ENCODE results near the gene CYP24A1. TPM values are rescaled to one million over a fixed set of nuclear protein-coding genes. Genes with fewer than 3 reads are reported as not detected.

The CYP24A1 gene
- polyA plus RNA-seq, 4 donors: 0.03 to 0.07 TPM; not detected in 2

DNA sequence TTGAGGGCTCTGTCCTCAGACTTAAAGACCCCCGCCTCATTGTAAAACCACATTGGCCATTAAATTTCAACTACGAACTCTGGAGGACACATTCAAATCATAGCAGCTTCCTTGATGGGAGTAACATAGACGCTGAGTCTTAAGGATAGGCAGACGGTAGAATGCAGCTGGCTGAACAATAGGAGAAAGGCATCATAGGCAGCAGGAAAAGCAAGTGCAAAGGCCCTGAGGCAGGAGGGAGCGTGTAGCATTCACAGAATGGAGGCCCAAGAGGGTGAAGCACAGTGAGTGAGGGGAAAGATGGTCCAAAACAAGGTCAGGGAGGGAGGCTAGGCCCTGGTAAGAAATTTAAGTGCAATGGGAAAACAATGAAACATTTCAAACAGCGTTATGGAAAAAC is 25.5 kb upstream of the CYP24A1 start:
- Histone ChIP-seq H3K9me3 (ENCODE audit: control insufficient read depth in 2 of 2, insufficient read depth in 1 of 2, low read depth in 1 of 2, low read length in 1 of 2) (no peaks in the 10 kb centered on the region), H3K27ac (ENCODE audit: low read depth in 1 of 3, low read length in 2 of 3) (no peak overlapping the region), H3K27me3 (ENCODE audit: control insufficient read depth in 3 of 3, insufficient read depth in 3 of 3, low read length in 3 of 3) (peaks cover 0 to 6% (median 0%) of the 10 kb centered on the region in 3 donors), H3K36me3 (ENCODE audit: control insufficient read depth in 3 of 3, insufficient read depth in 2 of 3, low read depth in 1 of 3, low read length in 3 of 3) (no peaks in the 10 kb centered on the region), H3K4me3 (ENCODE audit: low read depth in 1 of 3, low read length in 3 of 3) (no peak overlapping the region), H3K4me1 (ENCODE audit: control insufficient read depth in 3 of 3, insufficient read depth in 2 of 3, low read depth in 1 of 3, low read length in 2 of 3) (no peaks in the 10 kb centered on the region)
- DNase-seq (no peak), FAIRE-seq (no peak)
- WGBS, 3 donors: 74 to 75% (median 74%) methylated on average over 6 of the region's 6 CpGs

DNA sequence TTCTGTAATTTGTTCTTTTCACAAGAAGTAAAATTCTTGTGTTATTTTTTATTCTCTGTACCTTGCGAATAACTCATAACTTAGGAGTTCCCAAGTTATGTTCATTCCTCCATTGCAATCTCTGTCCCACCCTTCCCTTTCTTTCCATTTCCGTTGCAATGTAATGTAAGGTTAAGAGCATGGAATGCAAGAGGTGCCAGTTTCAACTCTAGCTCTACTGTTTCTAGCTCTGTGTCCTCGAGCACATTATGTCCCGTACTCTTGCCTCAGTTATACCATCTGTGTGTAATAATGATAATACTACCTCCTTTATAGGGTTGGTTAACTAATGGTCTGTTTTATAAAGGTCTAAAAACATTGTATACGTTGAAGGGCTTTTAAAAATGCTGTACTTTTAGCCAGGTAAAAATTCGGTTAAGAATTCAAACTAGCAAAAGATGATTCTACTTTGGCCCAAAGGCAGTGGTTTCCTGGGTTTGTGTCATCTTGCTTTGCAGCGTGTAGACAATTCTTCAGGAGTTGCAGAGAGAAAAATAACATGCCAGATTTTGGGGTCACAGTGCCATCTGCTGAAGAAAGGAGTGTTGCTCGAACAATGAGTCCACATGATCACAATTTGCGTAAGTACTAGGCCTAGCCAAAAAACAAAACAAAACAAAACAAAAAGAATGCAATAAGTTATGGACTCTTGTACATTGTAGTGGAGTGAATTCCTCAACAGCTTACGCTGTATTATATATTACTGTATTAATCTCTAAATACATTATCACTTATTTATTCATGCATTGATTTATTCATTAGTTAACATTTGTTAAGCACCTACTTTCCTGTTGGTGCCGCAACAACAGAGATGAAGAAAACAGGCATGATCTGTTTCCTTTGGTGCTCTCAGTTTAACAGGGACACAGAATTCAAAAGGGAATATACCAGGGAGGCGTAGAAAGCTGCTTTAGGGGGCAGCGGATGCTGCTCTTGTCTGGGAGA is 24.1 kb upstream of the CYP24A1 start:
- no peaks in the 10 kb centered on the region for H3K9me3 ChIP-seq (ENCODE audit: control insufficient read depth in 2 of 2, insufficient read depth in 1 of 2, low read depth in 1 of 2, low read length in 1 of 2)
- no peak for FAIRE-seq
- DNase-seq: peak; percentile 22 to 38
- H3K4me3 ChIP-seq (ENCODE audit: low read depth in 1 of 3, low read length in 3 of 3): no peak overlapping the region
- H3K27me3 ChIP-seq (ENCODE audit: control insufficient read depth in 3 of 3, insufficient read depth in 3 of 3, low read length in 3 of 3): peaks cover 0 to 6% (median 0%) of the 10 kb centered on the region in 3 donors
- no peak overlapping the region for H3K27ac ChIP-seq (ENCODE audit: low read depth in 1 of 3, low read length in 2 of 3)
- H3K4me1 ChIP-seq (ENCODE audit: control insufficient read depth in 3 of 3, insufficient read depth in 2 of 3, low read depth in 1 of 3, low read length in 2 of 3): no peaks in the 10 kb centered on the region
- WGBS, 3 donors: 71 to 76% (median 71%) methylated on average over 13 of the region's 13 CpGs
- H3K36me3 ChIP-seq (ENCODE audit: control insufficient read depth in 3 of 3, insufficient read depth in 2 of 3, low read depth in 1 of 3, low read length in 3 of 3): no peaks in the 10 kb centered on the region

DNA sequence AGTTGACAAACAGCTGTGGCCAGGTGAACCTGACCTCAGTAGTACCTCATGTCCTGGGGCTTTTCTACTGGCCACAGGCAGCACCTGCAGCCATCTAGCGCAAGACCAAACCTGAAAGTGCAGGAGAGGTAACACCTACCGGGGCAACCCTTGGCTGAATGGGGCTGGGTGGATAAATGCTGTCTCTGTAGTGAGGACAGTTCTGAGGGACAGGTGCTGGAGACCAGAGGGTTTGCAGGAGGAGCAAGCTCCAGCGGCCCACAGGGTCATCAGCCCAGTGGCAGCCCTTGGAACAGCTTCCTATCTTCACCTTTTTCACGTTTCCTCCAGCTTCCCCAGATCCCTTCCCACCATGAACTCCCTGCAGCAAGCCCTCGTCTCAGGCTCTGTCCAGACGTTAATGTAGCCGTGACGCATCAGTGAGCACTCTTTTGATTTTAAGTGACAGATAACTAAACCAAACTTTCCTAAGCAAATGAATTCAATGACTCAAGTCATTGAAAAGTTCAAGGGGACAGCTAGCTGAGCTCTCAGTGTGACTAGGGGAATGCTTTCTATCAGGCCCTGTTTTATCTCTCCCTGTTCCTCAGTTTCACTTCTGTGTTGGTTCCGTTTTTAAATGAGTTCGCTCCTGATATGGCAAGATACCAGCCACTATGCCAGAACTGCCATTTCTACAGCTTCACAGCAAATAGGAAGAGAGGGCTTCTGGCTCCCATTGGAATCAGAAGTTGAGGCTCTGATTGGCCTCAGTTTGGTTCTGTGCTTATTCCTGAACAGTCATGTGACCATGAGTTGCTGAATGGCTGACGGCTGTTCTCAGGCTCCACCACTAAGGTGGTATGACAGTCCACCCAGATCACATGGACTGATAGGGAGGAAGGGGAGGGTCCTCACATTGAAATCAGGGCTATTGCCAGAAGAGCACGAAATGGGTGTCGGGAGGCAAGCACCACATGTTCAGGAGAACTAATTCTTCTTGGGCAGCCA is 22.0 kb upstream of the CYP24A1 start:
- WGBS, 3 donors: 75 to 82% (median 79%) methylated on average over 13 of the region's 13 CpGs
- Histone ChIP-seq H3K4me1 (ENCODE audit: control insufficient read depth in 3 of 3, insufficient read depth in 2 of 3, low read depth in 1 of 3, low read length in 2 of 3) (no peaks in the 10 kb centered on the region), H3K4me3 (ENCODE audit: low read depth in 1 of 3, low read length in 3 of 3) (no peak overlapping the region), H3K9me3 (ENCODE audit: control insufficient read depth in 2 of 2, insufficient read depth in 1 of 2, low read depth in 1 of 2, low read length in 1 of 2) (no peaks in the 10 kb centered on the region), H3K27me3 (ENCODE audit: control insufficient read depth in 3 of 3, insufficient read depth in 3 of 3, low read length in 3 of 3) (peaks cover 0 to 6% (median 0%) of the 10 kb centered on the region in 3 donors), H3K27ac (ENCODE audit: low read depth in 1 of 3, low read length in 2 of 3) (no peak overlapping the region), H3K36me3 (ENCODE audit: control insufficient read depth in 3 of 3, insufficient read depth in 2 of 3, low read depth in 1 of 3, low read length in 3 of 3) (no peaks in the 10 kb centered on the region)
- no peak for DNase-seq
- no peak for FAIRE-seq

DNA sequence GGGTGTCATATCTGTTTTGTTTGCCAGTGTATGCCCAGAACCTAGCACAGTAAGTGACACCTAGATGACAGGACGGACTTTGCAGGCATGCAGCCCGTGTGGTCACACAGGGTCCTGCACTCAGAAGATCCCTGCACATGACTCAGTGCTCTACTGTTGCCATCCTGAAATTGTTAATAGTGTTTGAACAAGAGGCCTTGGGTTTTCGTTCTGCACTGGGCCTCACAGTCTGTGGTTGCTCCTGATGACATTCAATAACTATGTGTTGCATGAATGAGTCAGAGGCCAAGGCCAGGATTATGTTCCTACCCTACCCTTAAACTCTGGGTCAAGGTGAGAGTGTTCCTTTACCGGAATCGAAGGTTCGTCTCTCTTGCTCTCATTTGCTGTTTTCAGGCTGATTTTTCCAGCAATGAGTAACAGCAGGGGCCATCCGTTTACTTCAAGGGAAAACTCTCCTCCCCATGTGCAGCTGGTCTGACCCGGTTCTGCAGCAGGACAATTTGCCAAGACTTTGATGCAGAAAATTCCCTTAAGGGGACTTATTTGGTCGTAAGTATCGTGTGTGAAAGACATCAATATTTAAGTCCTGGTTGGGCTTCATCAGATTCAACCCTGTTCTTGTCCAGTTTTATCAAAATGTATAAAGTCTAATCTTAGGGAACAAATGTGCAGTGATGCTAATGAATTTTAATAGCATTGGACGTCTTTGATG is 21.1 kb upstream of the CYP24A1 start:
- no peak for DNase-seq
- FAIRE-seq: no peak
- WGBS, 3 donors: 66 to 70% (median 66%) methylated on average over 11 of the region's 11 CpGs
- H3K4me1 ChIP-seq (ENCODE audit: control insufficient read depth in 3 of 3, insufficient read depth in 2 of 3, low read depth in 1 of 3, low read length in 2 of 3): no peaks in the 10 kb centered on the region
- no peak overlapping the region for H3K4me3 ChIP-seq (ENCODE audit: low read depth in 1 of 3, low read length in 3 of 3)
- H3K9me3 ChIP-seq (ENCODE audit: control insufficient read depth in 2 of 2, insufficient read depth in 1 of 2, low read depth in 1 of 2, low read length in 1 of 2): no peaks in the 10 kb centered on the region
- no peak overlapping the region for H3K27ac ChIP-seq (ENCODE audit: low read depth in 1 of 3, low read length in 2 of 3)
- no peaks in the 10 kb centered on the region for H3K36me3 ChIP-seq (ENCODE audit: control insufficient read depth in 3 of 3, insufficient read depth in 2 of 3, low read depth in 1 of 3, low read length in 3 of 3)
- peaks cover 0 to 2% (median 0%) of the 10 kb centered on the region in 3 donors for H3K27me3 ChIP-seq (ENCODE audit: control insufficient read depth in 3 of 3, insufficient read depth in 3 of 3, low read length in 3 of 3)

DNA sequence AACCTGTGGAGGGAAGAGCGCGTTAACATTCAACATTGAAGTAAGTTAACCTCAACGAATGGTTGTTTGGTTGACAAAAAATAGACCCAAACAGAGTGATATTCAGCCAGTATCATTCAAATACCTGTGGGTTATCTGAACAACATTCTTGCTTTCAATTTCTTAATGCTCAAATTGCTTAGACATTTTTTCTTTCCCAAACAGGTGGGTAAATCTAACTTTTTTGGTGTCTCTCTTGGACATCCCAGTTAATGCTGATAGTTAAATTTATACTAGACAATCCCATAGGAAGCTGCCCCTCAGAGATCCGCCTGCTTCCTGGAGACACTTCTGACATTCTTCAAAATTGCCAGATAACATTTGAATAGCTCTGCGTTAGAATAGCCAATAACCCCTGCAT is 20.0 kb upstream of the CYP24A1 start:
- Histone ChIP-seq H3K36me3 (ENCODE audit: control insufficient read depth in 3 of 3, insufficient read depth in 2 of 3, low read depth in 1 of 3, low read length in 3 of 3) (no peaks in the 10 kb centered on the region), H3K27ac (ENCODE audit: low read depth in 1 of 3, low read length in 2 of 3) (no peak overlapping the region), H3K9me3 (ENCODE audit: control insufficient read depth in 2 of 2, insufficient read depth in 1 of 2, low read depth in 1 of 2, low read length in 1 of 2) (no peaks in the 10 kb centered on the region), H3K4me1 (ENCODE audit: control insufficient read depth in 3 of 3, insufficient read depth in 2 of 3, low read depth in 1 of 3, low read length in 2 of 3) (no peaks in the 10 kb centered on the region), H3K27me3 (ENCODE audit: control insufficient read depth in 3 of 3, insufficient read depth in 3 of 3, low read length in 3 of 3) (peaks cover 0 to 2% (median 0%) of the 10 kb centered on the region in 3 donors), H3K4me3 (ENCODE audit: low read depth in 1 of 3, low read length in 3 of 3) (no peak overlapping the region)
- 67 to 74% (median 71%) methylated on average over 5 of the region's 5 CpGs for WGBS, 3 donors
- DNase-seq (no peak), FAIRE-seq (no peak)

DNA sequence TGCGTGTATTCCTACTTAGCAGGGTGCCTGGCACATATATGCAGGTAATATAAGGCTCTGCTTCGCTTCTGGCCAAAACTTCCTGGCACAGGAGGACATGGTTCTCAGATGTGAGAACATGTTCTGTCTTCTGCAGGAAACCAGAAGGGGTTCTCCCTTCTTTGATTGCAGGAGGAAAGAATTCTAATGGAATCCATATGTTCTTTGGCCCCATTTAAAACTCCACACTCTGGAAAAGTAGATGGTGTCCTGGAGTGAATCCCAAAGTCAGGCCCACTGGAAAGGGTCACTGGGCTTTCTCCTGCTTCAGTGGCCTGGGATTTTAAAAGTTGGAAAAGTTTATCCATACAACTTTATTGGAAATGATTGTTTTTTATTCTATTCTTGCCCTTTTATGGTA is 16.4 kb upstream of the CYP24A1 start:
- 92 to 99% (median 93%) methylated on average over 2 of the region's 2 CpGs for WGBS, 3 donors
- FAIRE-seq (no peak), DNase-seq (no peak)
- peaks cover 0 to 2% of the 10 kb centered on the region in 2 donors for H3K9me3 ChIP-seq (ENCODE audit: control insufficient read depth in 2 of 2, insufficient read depth in 1 of 2, low read depth in 1 of 2, low read length in 1 of 2)
- no peaks in the 10 kb centered on the region for H3K4me1 ChIP-seq (ENCODE audit: control insufficient read depth in 3 of 3, insufficient read depth in 2 of 3, low read depth in 1 of 3, low read length in 2 of 3)
- peaks cover 0 to 10% (median 4%) of the 10 kb centered on the region in 3 donors for H3K27me3 ChIP-seq (ENCODE audit: control insufficient read depth in 3 of 3, insufficient read depth in 3 of 3, low read length in 3 of 3)
- H3K27ac ChIP-seq (ENCODE audit: low read depth in 1 of 3, low read length in 2 of 3): no peak overlapping the region
- no peaks in the 10 kb centered on the region for H3K36me3 ChIP-seq (ENCODE audit: control insufficient read depth in 3 of 3, insufficient read depth in 2 of 3, low read depth in 1 of 3, low read length in 3 of 3)
- H3K4me3 ChIP-seq (ENCODE audit: low read depth in 1 of 3, low read length in 3 of 3): no peak overlapping the region

DNA sequence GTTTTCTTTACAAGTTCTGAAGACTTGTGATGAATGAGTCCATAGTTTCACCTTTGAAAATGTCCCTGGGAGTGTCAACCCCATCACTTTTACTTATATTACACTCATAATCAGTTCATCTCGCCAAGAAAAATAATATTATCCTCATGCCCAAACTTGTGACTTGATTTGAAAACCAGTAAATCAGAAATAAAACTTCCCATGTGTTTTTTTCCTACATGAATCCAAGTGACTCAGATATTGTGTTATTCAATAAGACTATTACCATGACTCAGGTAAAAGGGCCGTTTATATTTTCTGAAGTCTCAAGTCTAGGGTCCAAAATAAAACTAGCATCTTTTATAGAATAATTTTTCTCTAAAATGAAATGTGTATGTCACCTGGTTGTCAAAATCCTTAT is 15.8 kb upstream of the CYP24A1 start:
- no peaks in the 10 kb centered on the region for H3K36me3 ChIP-seq (ENCODE audit: control insufficient read depth in 3 of 3, insufficient read depth in 2 of 3, low read depth in 1 of 3, low read length in 3 of 3)
- no peak for FAIRE-seq
- 39 to 63% (median 40%) methylated on average over 2 of the region's 2 CpGs for WGBS, 3 donors

More for the DNA sequence above, 15.8 kb upstream of the CYP24A1 start:
- Histone ChIP-seq H3K4me3 (ENCODE audit: low read depth in 1 of 3, low read length in 3 of 3) (no peak overlapping the region), H3K9me3 (ENCODE audit: control insufficient read depth in 2 of 2, insufficient read depth in 1 of 2, low read depth in 1 of 2, low read length in 1 of 2) (peaks cover 0 to 2% of the 10 kb centered on the region in 2 donors), H3K27ac (ENCODE audit: low read depth in 1 of 3, low read length in 2 of 3) (no peak overlapping the region), H3K27me3 (ENCODE audit: control insufficient read depth in 3 of 3, insufficient read depth in 3 of 3, low read length in 3 of 3) (peaks cover 0 to 14% (median 4%) of the 10 kb centered on the region in 3 donors), H3K4me1 (ENCODE audit: control insufficient read depth in 3 of 3, insufficient read depth in 2 of 3, low read depth in 1 of 3, low read length in 2 of 3) (no peaks in the 10 kb centered on the region)
- no peak for DNase-seq
